HG02852 (cell line): ENCODE data around the gene EIF1.
A peak's percentile ranks its signal among the peaks of the same experiment; 100 is the strongest.
"Not testable (repeated sequence)": the region's sequence is repeated elsewhere in the genome, so short reads cannot be mapped to it uniquely, and the experiment has no call there.

Source experiments
- ATAC-seq: cut with Tn5 transposase; IDR thresholded peaks from one replicate; pipeline ENCODE4 v1.9.1; 2021; ENCODE audit warnings: mild to moderate bottlenecking, moderate library complexity; ENCODE audit not compliant: unreplicated experiment

Gene EIF1

DNA sequence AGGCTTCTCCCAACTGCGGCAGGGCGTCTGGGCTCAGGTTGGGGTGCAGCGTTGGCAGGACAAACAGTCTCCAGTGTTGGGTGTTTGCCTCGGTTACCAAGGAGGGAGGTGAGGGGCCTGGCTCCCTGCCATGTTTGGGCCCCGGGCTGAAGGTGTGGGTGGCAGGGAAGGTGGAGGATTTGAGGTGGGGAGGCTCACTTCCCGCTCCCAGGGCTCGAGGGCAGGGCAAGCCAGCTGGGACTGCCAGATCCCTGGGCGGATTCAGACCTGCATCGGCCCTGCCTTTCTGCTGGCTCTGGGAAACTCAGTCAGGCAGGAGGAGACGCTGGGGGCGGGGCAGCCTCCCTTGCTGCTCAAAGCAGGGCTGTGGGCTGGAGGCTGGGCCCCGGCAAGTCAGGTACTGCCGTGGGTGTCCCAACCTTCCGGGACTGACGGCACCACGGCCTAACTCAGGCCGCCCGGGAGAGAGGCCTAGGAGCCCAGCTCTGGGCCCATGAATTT, 33.0 kb upstream of the EIF1 start:
- ATAC-seq, result no peak

DNA sequence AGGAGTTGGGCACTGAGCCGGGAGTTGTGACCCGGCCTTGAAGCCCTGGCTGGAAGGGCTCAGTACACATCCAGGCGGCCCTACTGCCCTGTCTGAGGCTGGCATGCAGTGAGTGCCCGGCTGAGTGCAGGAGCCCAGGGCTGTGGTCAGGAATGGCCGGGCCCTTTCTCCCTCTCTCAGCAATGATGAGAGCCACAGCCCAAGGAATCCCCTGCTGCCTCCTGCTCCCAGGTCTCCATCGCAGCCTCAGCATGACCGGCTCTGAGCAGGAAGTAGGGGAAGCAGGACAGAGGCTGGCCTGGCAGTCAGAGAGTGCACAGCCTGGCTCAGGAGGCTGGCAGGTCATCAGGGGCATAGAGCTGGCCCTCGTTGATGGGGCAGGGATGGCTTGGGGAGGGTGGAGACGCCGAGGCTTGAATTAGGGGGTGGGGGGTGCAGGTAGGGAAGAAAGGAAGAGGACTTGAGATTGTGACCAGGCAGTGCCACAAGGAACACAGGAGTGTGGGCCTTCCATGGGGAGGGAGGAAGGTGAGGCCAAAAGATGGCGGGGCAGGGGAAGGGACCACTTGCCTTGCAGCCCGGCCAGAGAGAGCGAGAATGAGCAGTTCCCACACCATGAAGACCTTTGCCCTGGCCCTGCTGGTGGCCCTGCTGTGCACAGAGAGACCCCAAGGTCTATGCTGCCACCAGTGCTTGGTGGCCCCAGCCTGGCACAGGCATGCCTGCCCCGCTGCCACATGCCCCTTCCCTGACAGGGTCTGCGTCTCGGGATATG, 32.2 kb upstream of the EIF1 start:
- ATAC-seq, result no peak

DNA sequence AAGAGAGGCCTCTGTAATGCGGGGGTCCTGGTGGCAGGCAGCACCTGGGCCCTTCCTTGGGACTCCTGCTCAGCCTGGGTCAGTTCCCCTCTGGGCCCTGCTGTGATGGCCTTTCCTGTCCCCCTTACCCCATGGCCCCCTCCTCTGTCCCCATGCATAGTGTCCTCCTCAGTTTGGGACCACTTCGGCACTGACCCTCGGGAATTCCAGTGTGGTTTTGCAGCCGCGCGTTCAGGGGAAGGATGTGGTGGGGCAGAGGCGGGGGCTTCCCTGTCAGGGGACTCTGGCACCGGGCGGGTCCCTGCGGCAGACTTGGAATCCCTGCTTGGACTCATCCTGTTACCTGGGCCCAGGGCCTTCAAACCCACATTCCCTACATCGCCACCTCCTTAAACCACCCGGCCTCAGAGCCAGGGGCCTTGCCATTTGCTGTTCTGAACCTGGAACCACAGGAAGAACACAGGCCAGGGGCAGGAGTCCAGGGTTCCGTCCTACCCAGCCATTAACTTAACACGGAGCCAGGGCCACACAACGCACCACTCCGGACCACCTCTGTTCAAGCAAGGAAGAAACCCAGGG, 31.4 kb upstream of the EIF1 start:
- no peak for ATAC-seq

DNA sequence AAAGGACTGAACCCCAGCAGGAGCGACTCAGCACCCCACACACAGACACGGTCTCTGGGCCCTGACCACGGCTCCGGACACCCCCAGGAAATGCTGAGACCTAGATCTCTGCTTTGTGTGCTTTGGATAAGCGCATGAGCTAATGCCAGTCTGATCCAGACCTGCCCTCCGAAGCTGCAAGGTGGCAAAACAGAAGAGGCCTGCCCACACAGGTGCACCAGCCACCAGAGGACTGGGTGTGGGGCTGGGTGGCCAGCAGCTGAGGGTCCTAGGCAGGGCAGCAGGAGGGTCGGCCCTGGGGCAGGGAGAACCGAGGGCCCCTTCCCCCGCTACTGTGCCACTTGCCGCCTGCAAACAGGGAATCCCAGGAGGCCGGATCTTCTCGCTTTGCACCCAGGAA, 30.7 kb upstream of the EIF1 start:
- ATAC-seq, result no peak

DNA sequence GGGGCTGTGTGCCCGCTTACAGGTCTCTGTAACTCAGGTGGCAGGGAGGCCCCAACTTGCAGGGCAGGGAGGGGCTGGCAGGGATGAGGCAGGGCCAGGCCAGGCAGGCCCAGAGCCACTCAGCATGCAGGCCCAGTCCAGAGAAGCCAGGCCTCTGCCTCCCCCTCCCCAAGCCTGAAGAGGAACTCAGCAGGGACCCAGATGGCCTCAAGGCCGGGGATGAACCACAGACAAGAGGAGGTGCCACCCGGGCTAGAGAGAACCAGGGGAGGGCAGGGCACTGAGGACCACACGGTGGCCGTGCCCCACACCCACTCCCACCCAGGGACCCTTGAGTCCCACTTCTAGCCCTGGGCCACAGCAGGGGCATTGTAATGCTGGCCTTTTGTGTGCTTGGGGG, 29.8 kb upstream of the EIF1 start:
- no peak for ATAC-seq

DNA sequence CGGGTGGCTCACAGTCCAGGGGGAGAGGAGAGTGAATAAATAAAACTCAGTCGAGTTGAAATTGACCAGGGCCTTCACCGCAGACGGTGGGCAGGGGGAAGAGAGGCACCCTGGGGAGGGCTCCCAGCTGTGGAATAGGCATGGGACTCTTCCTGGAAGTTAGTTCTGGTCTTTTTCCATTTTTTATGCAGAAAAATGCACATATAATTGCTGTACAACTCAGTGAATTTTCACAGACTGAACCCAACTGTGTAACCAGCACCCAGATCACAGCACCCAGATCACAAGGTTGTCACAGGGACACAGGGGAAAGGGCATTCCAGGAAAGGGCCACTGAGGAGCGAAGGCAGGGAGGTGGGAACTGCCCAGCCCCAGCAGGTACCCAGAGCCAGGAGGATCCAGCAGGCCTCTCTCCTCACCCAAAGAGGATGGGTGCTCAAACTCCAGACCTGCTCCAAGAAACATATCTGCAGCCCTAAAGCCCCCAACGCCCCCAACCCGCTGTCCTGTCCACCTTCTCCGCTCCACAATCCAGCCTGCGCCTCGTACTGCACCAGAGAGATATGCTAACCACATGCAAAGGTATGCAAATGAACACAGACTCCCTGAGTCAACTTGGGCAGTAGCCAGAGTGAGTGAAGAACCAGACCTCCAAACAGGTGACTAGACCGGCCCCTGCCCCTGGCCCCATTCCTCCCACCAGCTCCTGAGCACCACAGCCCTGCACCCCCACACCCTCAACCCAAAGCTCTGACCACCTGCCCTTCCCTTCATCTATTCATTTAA, 29.1 kb upstream of the EIF1 start:
- no peak for ATAC-seq

DNA sequence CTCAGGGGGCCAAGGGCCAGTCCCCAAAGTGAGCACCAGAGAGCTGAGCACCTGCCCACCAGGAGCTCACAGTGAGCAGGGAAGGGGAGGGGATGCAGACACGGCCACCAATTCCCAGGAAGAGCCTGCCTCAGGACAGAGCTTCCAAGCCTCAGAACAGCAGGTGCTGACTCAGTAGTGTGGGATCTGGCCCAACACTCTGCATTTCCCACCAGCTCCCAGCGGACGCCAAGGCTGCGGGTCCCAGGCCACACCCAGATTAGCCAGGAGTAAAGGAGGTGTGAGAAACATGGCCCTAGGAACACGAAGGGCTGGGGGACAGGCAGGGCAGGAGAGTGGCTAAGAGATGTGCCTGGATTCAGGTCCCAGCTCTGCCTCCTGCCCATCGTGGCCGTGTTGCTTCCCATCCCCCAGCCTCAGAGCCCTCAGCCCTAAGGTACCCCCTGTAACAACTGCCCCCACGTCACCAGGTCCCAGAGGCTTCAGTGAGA, 28.4 kb upstream of the EIF1 start:
- ATAC-seq, result no peak

DNA sequence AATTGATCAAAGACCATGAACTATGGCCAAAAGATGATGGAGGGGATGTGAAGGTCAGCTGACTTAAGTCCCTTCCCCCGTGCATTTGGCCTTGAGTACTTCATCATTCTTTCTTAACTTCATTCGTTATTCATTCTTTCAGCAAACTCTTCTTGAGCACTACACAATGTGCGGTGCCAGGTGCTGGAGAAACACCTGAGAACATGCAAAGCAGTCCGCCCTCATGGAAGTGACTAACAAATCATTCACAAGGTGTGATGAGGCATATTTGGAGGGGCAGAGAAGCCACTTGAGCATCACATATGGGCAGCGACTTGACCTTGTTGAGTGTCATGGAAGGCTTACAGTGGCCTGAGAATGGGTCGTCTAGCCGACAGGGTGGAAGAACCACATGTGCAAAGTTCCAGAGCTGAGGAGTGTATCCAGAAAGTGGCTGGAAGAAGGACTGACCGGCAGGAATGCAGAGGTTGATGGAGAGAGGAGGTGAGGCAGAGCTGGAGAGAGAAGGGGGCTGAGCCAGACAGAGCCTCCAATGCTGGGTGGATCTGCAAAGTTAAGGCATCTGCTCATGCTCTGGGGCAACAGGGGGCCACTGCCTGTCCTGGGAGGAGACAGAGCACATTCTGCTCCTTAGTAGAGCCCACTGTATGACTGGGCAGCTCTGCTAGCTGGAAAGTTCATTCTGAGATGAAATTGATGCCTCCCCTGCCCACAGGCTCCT, 25.1 kb upstream of the EIF1 start:
- ATAC-seq, result no peak

DNA sequence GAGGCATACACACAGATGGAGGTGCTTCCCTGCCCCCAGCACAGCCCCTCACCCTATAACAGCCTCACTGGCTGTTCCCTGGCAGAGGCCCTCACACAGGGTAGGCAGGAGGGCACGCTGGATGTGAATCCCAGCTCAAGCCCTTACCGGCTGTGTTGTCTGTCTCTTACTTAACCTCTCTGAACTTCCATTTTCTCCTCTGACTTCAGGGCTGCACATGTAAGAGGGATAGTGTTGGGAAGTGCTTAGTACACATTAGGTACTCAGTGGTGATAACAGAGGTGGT, 24.6 kb upstream of the EIF1 start:
- no peak for ATAC-seq

DNA sequence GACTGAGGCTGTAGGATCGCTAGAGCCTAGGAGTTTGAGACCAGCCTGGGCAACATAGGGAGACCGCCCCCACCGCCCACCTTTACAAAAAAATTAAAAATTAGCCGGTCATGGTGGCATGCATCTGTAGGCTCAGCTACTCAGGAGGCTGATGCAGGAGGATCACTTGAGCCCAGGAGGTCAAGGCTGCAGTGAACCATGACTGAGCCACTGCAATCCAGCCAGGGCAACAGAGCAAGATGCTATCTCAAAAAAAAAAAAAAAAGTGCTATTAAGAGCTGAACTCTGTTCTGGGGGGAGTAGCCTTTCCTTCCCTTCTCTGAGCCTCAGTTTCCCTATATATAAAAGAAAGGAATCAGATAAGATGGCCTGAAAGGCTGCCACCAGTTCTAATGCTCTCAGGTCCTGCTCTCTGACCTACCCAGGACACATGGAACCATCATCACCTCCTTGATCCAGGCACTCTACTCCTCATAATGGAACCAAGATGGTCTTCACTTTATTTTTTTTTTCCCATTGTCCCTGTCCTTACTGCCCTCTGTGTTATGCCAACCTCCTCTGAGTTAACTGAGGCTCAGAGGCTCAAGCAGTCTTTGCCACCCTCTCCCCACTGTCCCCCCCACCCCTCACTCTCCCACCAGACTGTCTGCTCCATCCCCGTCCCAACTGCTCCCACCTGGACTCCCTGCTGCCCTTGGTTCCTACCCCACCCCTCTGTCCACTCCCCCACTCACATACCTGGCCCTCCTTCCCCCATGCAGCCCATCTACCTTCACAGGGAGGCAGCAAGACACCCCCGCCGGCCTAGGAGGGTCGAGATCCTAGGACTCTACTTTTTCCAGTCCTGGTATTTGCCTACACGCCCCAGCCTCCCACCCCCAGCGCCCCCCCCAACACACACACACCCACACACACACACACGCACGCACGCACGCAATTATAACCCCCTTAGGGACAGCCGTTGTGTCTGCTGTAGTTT, 23.8 kb upstream of the EIF1 start:
- no peak for ATAC-seq

DNA sequence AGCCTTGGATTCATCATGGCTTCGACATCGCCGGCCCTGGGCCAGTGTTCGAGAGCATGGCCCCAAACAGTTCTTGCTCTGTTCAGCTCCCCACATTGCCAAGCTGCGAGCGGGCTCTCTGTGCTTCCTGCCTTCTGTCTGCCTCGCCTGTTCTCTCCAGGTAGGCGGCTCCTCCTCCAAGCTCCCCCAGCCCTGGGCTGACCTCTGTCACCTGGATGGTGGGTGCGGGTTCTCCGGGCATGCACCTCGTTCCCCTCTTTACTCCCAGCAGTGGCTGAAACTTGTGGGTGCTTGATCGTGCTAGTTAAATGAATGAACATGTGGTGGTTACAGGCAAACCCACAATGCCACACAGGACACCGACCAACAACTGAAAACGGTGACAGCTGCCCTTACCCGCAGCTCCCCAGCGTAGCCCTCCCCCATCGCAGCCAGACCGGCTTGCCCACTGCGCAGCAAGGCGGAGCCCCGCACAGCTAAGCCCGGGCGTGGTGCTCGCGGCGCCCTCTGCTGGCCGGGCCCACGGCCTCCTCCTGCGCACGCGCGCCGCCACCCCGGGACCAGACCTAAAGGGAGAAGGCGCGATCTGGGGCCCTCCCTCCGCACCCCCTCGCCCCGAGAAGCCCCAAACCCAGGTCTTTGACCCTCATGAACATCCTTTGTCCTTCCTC, 23.0 kb upstream of the EIF1 start:
- peak; percentile 61 for ATAC-seq

DNA sequence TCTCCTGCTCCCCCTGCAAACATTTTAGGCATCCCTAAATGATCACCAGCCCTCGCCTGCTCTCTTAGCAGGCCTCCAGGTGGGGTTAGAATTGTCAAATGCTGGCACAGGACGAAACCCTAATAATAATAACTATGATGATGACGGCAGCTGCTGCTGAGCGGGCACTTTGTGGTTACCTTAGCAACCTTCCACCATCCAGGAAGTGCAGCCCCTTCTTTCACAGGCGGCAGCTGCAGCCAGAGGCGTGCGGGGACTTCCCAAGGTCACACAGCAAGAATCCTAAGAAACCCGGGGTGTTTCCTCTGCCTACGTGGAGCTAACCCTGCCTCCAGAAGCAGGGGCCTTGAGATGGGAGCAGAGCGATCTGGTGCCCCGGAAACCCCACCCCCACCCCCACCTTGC, 22.4 kb upstream of the EIF1 start:
- peak; percentile 37 for ATAC-seq

DNA sequence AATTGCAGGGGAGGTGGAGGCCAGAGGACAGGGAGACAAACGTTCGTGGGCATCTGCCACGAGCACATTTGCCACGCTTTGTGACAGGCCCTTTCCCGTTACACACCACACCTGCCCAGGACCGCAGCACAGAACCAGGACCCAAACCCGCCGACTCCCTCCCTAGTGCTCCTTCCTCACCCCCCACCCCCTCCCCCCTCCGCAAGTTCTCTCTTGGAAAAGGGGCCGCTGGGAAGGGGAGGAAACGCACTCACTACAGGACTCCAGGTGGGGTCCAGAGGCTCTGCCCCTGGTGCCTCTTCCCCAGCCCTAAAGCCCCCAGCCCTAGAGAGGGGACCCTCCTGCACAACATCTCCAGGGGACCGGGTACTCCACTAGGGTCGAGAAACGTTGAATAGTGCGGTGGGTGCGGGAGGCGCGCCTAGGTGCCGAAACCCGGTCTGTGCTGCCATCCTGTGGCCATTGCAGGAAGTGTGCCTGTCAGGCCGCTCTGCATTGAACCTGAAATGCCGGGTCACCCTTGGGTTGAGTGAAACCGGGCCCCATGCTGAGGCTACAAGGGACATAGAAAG, 21.9 kb upstream of the EIF1 start:
- peak; percentile 59 for ATAC-seq

DNA sequence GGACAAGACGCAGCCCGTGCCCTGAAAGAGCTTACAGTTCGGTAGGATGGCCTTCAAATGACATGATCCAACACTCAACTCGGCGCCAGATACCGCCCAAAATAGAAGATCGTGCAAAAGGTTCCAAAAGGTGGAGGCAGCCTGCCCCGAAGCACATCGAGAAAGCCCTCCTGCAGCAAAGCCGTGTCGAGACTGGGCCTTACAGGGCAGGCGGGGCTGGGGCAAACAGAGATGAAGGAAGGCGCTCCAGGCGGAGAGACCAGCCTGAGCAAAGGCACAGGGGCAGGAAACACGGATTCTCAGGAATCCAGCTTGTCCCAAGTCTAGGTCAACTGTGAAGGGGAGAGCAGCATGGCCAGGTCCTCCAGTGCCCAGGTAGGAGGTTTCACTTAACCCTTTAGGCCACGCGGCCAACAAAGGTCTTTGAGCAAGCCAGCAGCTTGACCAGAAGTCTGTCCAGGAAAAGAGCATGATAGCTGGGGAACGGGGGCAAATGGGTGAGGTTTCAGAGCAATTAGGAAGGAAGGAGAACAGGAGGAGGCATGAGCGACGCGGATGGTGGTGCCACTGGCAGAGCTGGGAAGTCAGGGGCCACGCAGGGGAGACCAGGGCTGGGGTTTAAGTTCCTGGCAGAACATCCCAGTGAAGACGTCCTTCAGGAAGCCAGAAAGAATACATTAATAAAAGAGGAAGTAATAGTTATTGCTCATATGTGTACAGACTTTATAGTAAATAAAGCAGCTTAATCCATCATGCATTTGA, 21.2 kb upstream of the EIF1 start:
- peak; percentile 4 for ATAC-seq

DNA sequence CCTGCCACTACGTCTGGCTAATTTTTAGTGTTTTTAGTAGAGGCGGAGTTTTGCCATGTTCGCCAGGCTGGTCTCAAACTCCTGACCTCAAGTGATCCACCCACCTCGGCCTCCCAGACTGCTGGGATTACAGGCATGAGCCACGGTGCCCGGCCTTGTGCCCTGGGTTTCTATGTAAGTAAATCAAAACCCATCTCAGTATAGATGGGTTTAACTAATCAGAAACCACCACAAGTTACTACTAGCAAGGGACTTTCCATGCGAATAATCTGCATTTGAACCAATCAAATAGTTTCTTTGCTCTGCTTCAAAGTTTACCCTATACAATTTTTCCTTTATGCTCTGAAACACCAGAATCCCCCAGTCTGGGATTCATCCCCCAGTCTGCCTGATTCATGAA, 16.5 kb upstream of the EIF1 start:
- no peak for ATAC-seq

DNA sequence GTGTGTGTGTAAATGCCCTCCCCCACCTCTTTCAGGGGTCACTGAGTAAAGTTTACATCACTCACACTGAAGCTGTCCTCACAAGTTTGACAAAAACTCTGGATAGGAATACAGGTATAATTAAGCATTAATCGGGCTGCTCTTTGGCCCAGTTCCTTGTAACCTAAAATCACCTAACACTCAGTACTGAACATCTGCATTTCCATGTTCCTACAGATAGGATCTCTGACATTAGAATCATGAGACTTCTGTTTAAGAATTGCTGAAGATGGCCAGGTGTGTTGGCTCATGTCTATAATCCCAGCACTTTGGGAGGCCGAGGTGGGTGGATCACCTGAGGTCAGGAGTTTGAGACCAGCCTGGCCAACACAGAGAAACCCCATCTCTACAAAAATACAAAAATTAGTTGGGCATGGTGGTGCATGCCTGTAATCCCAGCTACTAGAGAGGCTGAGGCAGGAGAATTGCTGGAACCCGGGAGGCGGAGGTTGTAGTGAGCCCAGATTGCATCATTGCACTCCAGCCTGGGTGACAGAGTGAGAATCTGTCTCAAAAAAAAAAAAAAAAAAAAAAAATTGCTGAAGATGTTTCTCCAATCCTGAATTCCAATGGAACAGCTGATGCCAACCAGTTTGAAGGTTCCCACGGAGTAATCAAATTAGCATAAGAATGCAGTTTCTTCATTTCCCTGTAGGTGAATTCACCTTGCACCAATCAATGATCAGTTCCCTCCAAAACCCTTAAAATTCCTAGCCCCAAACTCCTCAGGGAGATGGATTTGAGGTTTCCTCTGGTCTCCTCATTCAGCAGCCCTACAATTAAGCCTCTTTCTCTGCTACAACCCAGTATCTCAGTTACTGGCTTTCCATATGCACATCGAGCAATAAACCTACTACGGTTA, 13.3 kb upstream of the EIF1 start:
- not testable (repeated sequence) for ATAC-seq

DNA sequence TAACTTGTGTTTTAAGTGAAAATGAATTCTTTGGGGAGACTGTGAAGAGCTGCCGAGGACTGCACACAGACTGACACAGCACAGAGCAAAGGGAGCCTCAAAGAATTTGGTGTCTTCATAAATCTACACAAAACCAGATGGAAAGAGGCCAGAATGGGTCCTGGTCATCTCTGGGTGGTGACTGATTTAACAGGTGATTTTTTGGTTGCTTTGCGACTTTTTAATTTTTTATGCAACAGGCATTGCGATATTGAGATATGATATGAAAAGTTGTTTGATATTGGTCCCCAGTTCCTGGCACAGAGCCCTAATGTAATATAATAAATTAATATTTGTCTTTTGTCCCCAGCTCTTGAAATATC, 12.6 kb upstream of the EIF1 start:
- ATAC-seq, result no peak
